NOMO-1 treated with DMSO at 0.1 percent for 48 hours (cell line): Measurements from ENCODE around the gene L3MBTL3.
"Not testable (repeated sequence)": the region's sequence is repeated elsewhere in the genome, so short reads cannot be mapped to it uniquely, and the experiment has no call there.

Experiments
- DNase-seq: peaks from one replicate; lab custom pipeline; 2025; ENCODE audit not compliant: unreplicated experiment; lab: John Stamatoyannopoulos, UW

L3MBTL3 gene

GRCh38 chr6:130070792-130071191 is 52.4 kb downstream of the L3MBTL3 start:
- no peak for DNase-seq

- DNase-seq = no peak
These were observed 57.6 kb downstream of the L3MBTL3 start for GRCh38 chr6:130075879-130076460.

GRCh38 chr6:130076512-130076911 is 58.1 kb downstream of the L3MBTL3 start:
- DNase-seq = no peak

- no peak for DNase-seq
These were observed 72.4 kb downstream of the L3MBTL3 start for GRCh38 chr6:130090796-130091195.

GRCh38 chr6:130093546-130093945 is 75.2 kb downstream of the L3MBTL3 start:
- no peak for DNase-seq

- no peak for DNase-seq
These were observed 79.9 kb downstream of the L3MBTL3 start for GRCh38 chr6:130098317-130098716.

GRCh38 chr6:130099119-130099518 is 80.7 kb downstream of the L3MBTL3 start:
- DNase-seq = no peak

GRCh38 chr6:130105996-130106704 is 87.8 kb downstream of the L3MBTL3 start:
- peak; percentile 84 for DNase-seq

GRCh38 chr6:130107710-130108109 is 89.3 kb downstream of the L3MBTL3 start:
- DNase-seq = no peak

- no peak for DNase-seq
These were observed 92.7 kb downstream of the L3MBTL3 start for GRCh38 chr6:130111031-130111430.

- DNase-seq = no peak
These were observed 94.9 kb downstream of the L3MBTL3 start for GRCh38 chr6:130113201-130113710.

GRCh38 chr6:130115036-130115435 is 96.7 kb downstream of the L3MBTL3 start:
- DNase-seq = peak; percentile 43

- no peak for DNase-seq
These were observed 97.9 kb downstream of the L3MBTL3 start for GRCh38 chr6:130116273-130116672.

- not testable (repeated sequence) for DNase-seq
These were observed 98.9 kb downstream of the L3MBTL3 start for GRCh38 chr6:130117187-130117701.

GRCh38 chr6:130118236-130118635 is 99.9 kb downstream of the L3MBTL3 start:
- DNase-seq = no peak

- DNase-seq = no peak
These were observed 100.8 kb downstream of the L3MBTL3 start for GRCh38 chr6:130119211-130119610.

GRCh38 chr6:130120731-130121130 is 102.3 kb downstream of the L3MBTL3 start:
- DNase-seq = no peak

GRCh38 chr6:130122243-130122642 is 103.9 kb downstream of the L3MBTL3 start:
- no peak for DNase-seq

GRCh38 chr6:130127195-130127594 is 108.8 kb downstream of the L3MBTL3 start:
- no peak for DNase-seq

GRCh38 chr6:130128326-130128725 is 109.9 kb downstream of the L3MBTL3 start:
- DNase-seq = peak; percentile 29

GRCh38 chr6:130129762-130130246 is 111.4 kb downstream of the L3MBTL3 start:
- DNase-seq = no peak

GRCh38 chr6:130132286-130132701 is 113.9 kb downstream of the L3MBTL3 start:
- DNase-seq = no peak
